Measurements from ENCODE around the gene FLACC1.

The FLACC1 gene

DNA sequence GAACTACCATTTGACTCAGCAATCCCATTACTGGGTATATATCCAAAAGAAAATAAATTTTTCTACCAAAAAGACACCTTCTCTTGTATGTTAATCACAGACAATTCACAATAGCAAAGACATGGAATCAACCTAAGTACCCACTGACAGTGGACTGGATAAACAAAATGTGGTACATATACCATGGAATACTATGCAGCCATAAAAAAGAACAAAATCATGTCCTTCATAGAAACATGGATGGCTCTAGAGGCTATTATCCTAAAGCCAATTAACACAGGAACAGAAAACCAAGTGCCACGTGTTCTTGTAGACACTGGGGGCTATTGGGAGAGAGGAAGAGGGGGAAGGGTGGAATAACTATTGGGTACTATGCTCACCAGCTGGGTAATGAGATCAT lies 27.7 kb downstream of the FLACC1 start:
- TF ChIP-seq, protein P1, sequence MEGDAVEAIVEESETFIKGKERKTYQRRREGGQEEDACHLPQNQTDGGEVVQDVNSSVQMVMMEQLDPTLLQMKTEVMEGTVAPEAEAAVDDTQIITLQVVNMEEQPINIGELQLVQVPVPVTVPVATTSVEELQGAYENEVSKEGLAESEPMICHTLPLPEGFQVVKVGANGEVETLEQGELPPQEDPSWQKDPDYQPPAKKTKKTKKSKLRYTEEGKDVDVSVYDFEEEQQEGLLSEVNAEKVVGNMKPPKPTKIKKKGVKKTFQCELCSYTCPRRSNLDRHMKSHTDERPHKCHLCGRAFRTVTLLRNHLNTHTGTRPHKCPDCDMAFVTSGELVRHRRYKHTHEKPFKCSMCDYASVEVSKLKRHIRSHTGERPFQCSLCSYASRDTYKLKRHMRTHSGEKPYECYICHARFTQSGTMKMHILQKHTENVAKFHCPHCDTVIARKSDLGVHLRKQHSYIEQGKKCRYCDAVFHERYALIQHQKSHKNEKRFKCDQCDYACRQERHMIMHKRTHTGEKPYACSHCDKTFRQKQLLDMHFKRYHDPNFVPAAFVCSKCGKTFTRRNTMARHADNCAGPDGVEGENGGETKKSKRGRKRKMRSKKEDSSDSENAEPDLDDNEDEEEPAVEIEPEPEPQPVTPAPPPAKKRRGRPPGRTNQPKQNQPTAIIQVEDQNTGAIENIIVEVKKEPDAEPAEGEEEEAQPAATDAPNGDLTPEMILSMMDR (IDR thresholded peaks at IDR 0.05; ENCODE audit: low read depth, low read length) = no peak
- H3K4me3 ChIP-seq (ENCODE audit: low read depth, low read length) = no peak overlapping the region

- TF ChIP-seq, protein P1 (IDR thresholded peaks at IDR 0.05; ENCODE audit: low read depth, low read length) = no peak
- no peak overlapping the region for H3K4me3 ChIP-seq (ENCODE audit: low read depth, low read length)
Observed at GRCh38 chr2:201327678-201328077, 29.5 kb downstream of the FLACC1 start.

DNA sequence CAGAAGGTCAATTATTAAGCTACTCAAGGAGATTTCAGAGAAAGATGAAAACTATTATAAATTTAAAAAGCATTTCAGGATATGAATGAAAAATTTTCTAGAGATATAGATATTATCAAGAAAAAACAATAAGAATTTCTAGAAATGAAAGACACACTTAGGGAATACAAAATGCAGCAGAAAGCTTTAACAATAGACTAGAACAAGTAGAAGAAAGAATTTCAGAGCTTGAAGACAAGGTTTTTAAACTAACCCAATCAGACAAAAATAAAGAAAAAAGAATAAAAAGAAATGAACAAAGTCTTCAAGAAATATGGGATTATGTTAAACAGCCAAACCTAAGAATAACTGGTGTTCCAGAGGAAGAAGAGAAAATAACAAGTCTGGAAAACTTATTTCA lies 34.4 kb downstream of the FLACC1 start:
- TF ChIP-seq, protein P1 (IDR thresholded peaks at IDR 0.05; ENCODE audit: low read depth, low read length) = no peak
- H3K4me3 ChIP-seq (ENCODE audit: low read depth, low read length) = no peak overlapping the region

DNA sequence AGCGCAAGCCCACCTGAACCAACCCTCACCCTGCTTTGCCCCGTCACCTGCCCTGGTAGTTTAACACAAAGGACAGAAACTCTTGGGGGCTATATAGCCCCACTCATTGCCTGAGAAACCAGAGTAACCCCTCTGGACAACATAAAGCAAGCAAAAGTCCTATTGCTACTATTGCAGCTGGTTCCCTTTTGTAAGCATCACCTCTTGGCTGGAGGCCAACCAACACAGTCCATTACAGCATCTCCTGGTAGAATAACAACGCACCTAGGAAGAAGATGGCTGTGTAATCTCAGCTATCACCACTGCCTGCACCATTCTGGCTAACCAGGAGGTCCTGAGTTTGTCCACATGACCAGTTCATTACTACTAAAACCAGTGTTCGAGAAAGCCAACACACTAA lies 36.4 kb downstream of the FLACC1 start:
- H3K4me3 ChIP-seq (ENCODE audit: low read depth, low read length) = no peak overlapping the region
- TF ChIP-seq, protein P1 (IDR thresholded peaks at IDR 0.05; ENCODE audit: low read depth, low read length) = no peak

- H3K4me3 ChIP-seq (ENCODE audit: low read depth, low read length) = no peak overlapping the region
- TF ChIP-seq, protein P1 (IDR thresholded peaks at IDR 0.05; ENCODE audit: low read depth, low read length) = no peak
Observed at GRCh38 chr2:201320257-201320656, 36.9 kb downstream of the FLACC1 start.

DNA sequence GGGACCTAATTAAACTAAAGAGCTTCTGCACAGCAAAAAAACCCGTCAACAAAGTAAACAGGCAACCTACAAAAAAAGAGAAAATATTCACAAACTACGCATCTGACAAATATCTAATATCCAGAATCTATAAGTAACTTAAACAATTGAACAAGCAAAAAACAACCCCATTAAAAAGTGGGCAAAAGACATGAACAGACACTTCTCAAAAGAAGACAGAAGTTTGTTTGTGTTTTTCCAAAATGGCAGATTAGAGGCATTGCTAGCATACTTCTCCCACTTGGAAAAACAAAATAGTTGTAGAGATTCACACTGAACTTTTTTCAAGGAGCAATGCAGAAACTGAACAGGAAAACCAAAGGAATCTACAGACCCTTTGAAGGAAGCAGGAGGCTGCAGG lies 37.6 kb downstream of the FLACC1 start:
- H3K4me3 ChIP-seq (ENCODE audit: low read depth, low read length) = no peak overlapping the region
- TF ChIP-seq, protein P1 (IDR thresholded peaks at IDR 0.05; ENCODE audit: low read depth, low read length) = no peak

DNA sequence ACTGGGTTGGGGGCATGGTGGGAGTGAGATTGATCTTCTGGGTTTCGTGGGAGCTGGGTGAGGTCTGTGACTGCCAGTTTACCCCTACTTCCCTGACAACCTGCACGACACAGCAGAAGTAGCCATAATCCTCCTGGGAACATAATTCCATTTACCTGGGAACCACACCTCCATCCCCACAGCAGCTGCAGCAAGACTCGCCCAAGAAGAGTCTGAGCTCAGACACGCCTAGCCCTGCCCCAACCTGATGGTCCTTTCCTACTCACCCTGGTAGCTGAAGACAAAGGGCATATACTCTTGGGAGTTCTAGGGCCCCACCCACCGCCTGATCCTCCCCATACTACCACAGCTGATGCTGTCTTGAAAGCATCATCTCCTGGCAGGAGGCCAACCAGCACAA lies 43.8 kb downstream of the FLACC1 start:
- H3K4me3 ChIP-seq (ENCODE audit: low read depth, low read length) = no peak overlapping the region
- TF ChIP-seq, protein P1 (IDR thresholded peaks at IDR 0.05; ENCODE audit: low read depth, low read length) = no peak
